Endothelial cell of umbilical vein (primary cell): Measurements from ENCODE around the gene GPNMB. TPM values are rescaled to one million over a fixed set of nuclear protein-coding genes. Genes with fewer than 3 reads are reported as not detected.

Experiments used
- BruUV-seq: library from RNA; stranded (reverse); fragments of 400-500 nt; replicated peaks from 2 replicates; lab custom pipeline; 2021; lab: Mats Ljungman, UMichigan
- CTCF ChIA-PET: fragments of 300-600, 350-600 bp; sonication (Branson Sonifier 250); formaldehyde crosslinking; loops from one replicate; lab custom pipeline; 2021; ENCODE audit warnings: antibody characterized with exemption, inconsistent platforms; lab: Charles Lee
- POLR2A ChIA-PET: fragments of 300-600, 350-600 bp; sonication (Branson Sonifier 250); formaldehyde crosslinking; loops from one replicate; lab custom pipeline; 2021; ENCODE audit warnings: antibody characterized with exemption, inconsistent platforms; lab: Charles Lee
- DNase-seq: peaks from one replicate; pipeline ENCODE4 v3.0.0-alpha.2; 2011; ENCODE audit warnings: low read depth, low spot score
- FAIRE-seq: peaks from 2 replicates; lab custom pipeline; 2011; peaks lifted over from hg19 to GRCh38; lab: Jason Lieb, UNC
- H2AFZ ChIP-seq: 2 replicates; pipeline ENCODE4 v1.6.0; 2012; ENCODE audit warnings: low read depth, low read length, control low read depth, inconsistent platforms
- H3K27ac ChIP-seq: 2 replicates; pipeline ENCODE4 v1.5.1; 2011; ENCODE audit warnings: low read depth, mild to moderate bottlenecking, control low read depth, low read length, moderate library complexity; ENCODE audit not compliant: insufficient read depth
- H3K27me3 ChIP-seq, 2 experiments: 2 replicates each; pipeline versions ENCODE4 v1.6.0 to v1.6.1; 2011; ENCODE audit warnings: low read length in 2 of 2, mixed read lengths in 1 of 2; ENCODE audit not compliant: control insufficient read depth in 2 of 2, insufficient read depth in 2 of 2
- H3K36me3 ChIP-seq, 2 experiments: 2 replicates in 1 of 2; 3 replicates in 1 of 2; pipeline ENCODE4 v1.5.1; 2011; ENCODE audit warnings: low read length in 2 of 2, mild to moderate bottlenecking in 1 of 2, moderate library complexity in 1 of 2; ENCODE audit not compliant: control insufficient read depth in 2 of 2, insufficient read depth in 2 of 2; ENCODE audit errors: extremely low read depth in 1 of 2
- H3K4me1 ChIP-seq: 3 replicates; pipeline ENCODE4 v1.5.1; 2011; ENCODE audit warnings: mild to moderate bottlenecking, low read length; ENCODE audit not compliant: control insufficient read depth, insufficient read depth; ENCODE audit errors: extremely low read depth
- H3K4me2 ChIP-seq: 2 replicates; pipeline ENCODE4 v1.6.1; 2011; ENCODE audit warnings: low read length, control low read depth, mixed read lengths; ENCODE audit not compliant: insufficient read depth
- H3K4me3 ChIP-seq, 3 experiments: fragments of 200-600 bp in 1 of 3; sonication (generic), shearing (Covaris generic) in 1 of 3; replicated peaks in 1 of 3; 2 replicates each; pipeline ENCODE4 v1.5.1; 2011 to 2016; ENCODE audit warnings: control low read depth in 3 of 3, low read length in 3 of 3, mild to moderate bottlenecking in 2 of 3, inconsistent platforms in 1 of 3, low read depth in 1 of 3, moderate library complexity in 1 of 3; ENCODE audit not compliant: insufficient read depth in 1 of 3
- H3K79me2 ChIP-seq: 2 replicates; pipeline ENCODE4 v1.6.0; 2012; ENCODE audit warnings: low read length, inconsistent platforms; ENCODE audit not compliant: control insufficient read depth, insufficient read depth
- H3K9ac ChIP-seq: replicated peaks from 2 replicates; pipeline ENCODE3; 2011; ENCODE audit warnings: low read length, control low read depth; ENCODE audit not compliant: insufficient read depth; ENCODE audit errors: extremely low read depth
- H3K9me1 ChIP-seq: replicated peaks from 3 replicates; pipeline ENCODE4 v1.6.0; 2011; ENCODE audit warnings: mild to moderate bottlenecking, low read length; ENCODE audit not compliant: control insufficient read depth, insufficient read depth; ENCODE audit errors: extremely low read depth
- H3K9me3 ChIP-seq: replicated peaks from 2 replicates; pipeline ENCODE4 v1.5.1; 2012; ENCODE audit warnings: low read length, inconsistent platforms; ENCODE audit not compliant: control insufficient read depth, insufficient read depth
- H4K20me1 ChIP-seq: replicated peaks from 2 replicates; pipeline ENCODE3; 2011; ENCODE audit warnings: mild to moderate bottlenecking, low read length; ENCODE audit not compliant: control insufficient read depth, insufficient read depth; ENCODE audit errors: extremely low read depth
- CTCF ChIP-seq, 2 donors: IDR thresholded peaks; 1 replicate in 1 of 2; 2 replicates in 1 of 2; pipeline ENCODE4 v1.5.1; 2011; ENCODE audit warnings: low read length in 2 of 2, mild to moderate bottlenecking in 2 of 2, moderate library complexity in 2 of 2, control low read depth in 1 of 2, inconsistent platforms in 1 of 2, low read depth in 1 of 2; ENCODE audit not compliant: insufficient read depth in 1 of 2; ENCODE audit errors: extremely low read depth in 1 of 2
- EZH2 ChIP-seq: IDR thresholded peaks from 2 replicates; pipeline ENCODE4 v1.6.1; 2012; ENCODE audit warnings: borderline replicate concordance, low read depth, mild to moderate bottlenecking, moderate library complexity, low read length, inconsistent platforms; ENCODE audit not compliant: severe bottlenecking
- FOS ChIP-seq: IDR thresholded peaks from 2 replicates; pipeline ENCODE4 v1.6.1; 2011; ENCODE audit warnings: mild to moderate bottlenecking, low read length, moderate library complexity, borderline replicate concordance; ENCODE audit not compliant: insufficient read depth
- GATA2 ChIP-seq: IDR thresholded peaks from 2 replicates; pipeline ENCODE4 v1.7.0; 2011; ENCODE audit warnings: low read depth, mild to moderate bottlenecking, moderate library complexity, mixed read lengths, low read length; ENCODE audit not compliant: insufficient read length, insufficient read depth
- JUN ChIP-seq: IDR thresholded peaks from 2 replicates; pipeline ENCODE4 v1.6.1; 2011; ENCODE audit warnings: borderline replicate concordance, low read depth; ENCODE audit not compliant: insufficient read length, insufficient read depth
- MAX ChIP-seq: IDR thresholded peaks from 2 replicates; pipeline ENCODE4 v1.6.1; 2011; ENCODE audit not compliant: insufficient read depth, insufficient read length
- MYC ChIP-seq: IDR thresholded peaks from one replicate; pipeline ENCODE4 v1.6.1; 2011; ENCODE audit warnings: mild to moderate bottlenecking, low read depth, low read length
- POLR2A ChIP-seq: IDR thresholded peaks from 2 replicates; pipeline ENCODE4 v1.6.1; 2012; ENCODE audit warnings: low read depth, mild to moderate bottlenecking, control low read depth, low read length
- POLR2AphosphoS5 ChIP-seq: IDR thresholded peaks from 2 replicates; pipeline ENCODE4 v1.6.1; 2012; ENCODE audit warnings: low read depth, mild to moderate bottlenecking, control low read depth, low read length, moderate library complexity; ENCODE audit not compliant: insufficient read depth
- dilution Hi-C: fragments of 300-500 bp; cut with MboI; formaldehyde crosslinking; loops from one replicate; pipeline ENCODE4 v1.15.0; 2019; ENCODE audit warnings: low sequenced_read_pairs; ENCODE audit not compliant: extremely low pct_ligation_motif_present
- intact Hi-C: fragments of 100-400 bp; cut with micrococcal nuclease; formaldehyde crosslinking; loops from one replicate; pipeline ENCODE4 v1.10.0; 2022
- polyA plus RNA-seq, 4 experiments: library from polyadenylated mRNA; depleted of rRNA in 3 of 4; stranded (reverse) in 3 of 4; unstranded in 1 of 4; fragments of >200 nt; gene quantifications; 2 replicates each; pipeline versions ENCODE4 v1.2.1 to v1.2.3, GENCODE V29; 2011 to 2012; ENCODE audit warnings: missing spikeins in 1 of 4
- total RNA-seq: library from RNA; stranded (reverse); gene quantifications from 2 replicates; pipeline ENCODE4 v1.2.3, GENCODE V29; 2021

GPNMB gene
- total and polyA plus RNA-seq, 2 donors (not counting 3 experiments of a cell fraction or from before 2014, with no cell fraction given) = 0.29 to 0.33 TPM

DNA sequence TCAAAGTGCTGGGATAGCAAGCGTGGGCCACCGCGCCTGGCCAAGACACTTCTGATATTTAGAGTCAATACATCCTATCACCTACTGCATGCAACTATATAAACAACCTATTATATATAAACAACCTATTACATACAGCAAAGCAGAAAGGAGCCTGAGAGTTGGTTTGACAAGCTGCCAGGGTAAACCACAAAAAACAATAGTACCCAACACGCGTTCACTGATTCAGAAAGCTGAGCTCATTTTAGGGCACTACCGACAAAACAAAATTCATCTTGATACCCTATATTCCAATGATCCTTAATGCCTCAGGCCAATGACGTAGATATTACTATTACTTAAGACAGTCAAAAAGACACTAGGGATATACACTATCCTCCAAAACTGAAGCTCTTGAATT is 68.8 kb downstream of the GPNMB start:
- intact Hi-C loops = no loop called here
- POLR2A ChIA-PET = no interaction called here
- no peaks in the 10 kb centered on the region for H3K9me1 ChIP-seq
- no peaks in the 10 kb centered on the region for H3K27me3 ChIP-seq
- peaks cover 31% of the 10 kb centered on the region for H3K79me2 ChIP-seq
- no peak for FAIRE-seq
- H3K9ac ChIP-seq = no peak overlapping the region
- H3K27ac ChIP-seq = no peak overlapping the region
- H3K9me3 ChIP-seq = no peaks in the 10 kb centered on the region
- no peak overlapping the region for H3K4me3 ChIP-seq
- no peak overlapping the region for H3K4me2 ChIP-seq
- peaks cover 19 to 35% of the 10 kb centered on the region in 2 experiments for H3K36me3 ChIP-seq
- H2AFZ ChIP-seq = no peak overlapping the region
- no TSS peak for BruUV-seq
- DNase-seq = peak; percentile 73
- CTCF ChIA-PET = interaction anchor here (0.8 to 2.0 kb wide), 6 partner anchors 20 to 148 kb away, joined by 3 to 7 read pairs (median 4); no protein-coding TSS in a partner anchor
- dilution Hi-C loops = no loop called here
- peaks cover 2% of the 10 kb centered on the region for H3K4me1 ChIP-seq
- peaks cover 3% of the 10 kb centered on the region for H4K20me1 ChIP-seq
- TF ChIP-seq POLR2AphosphoS5 = no peak
- TF ChIP-seq CTCF (IDR thresholded peaks at IDR 0.05; ENCODE audit: extremely low read depth in 1 of 2, insufficient read depth in 1 of 2, low read depth in 1 of 2, low read length in 2 of 2) = no peak
- TF ChIP-seq EZH2 = no peak
- TF ChIP-seq MYC = no peak
- no peak for TF ChIP-seq POLR2A
- TF ChIP-seq GATA2 = no peak
- no peak for TF ChIP-seq JUN
- TF ChIP-seq FOS = no peak
- TF ChIP-seq MAX = no peak

Other genes with a start within 250 kb of the GPNMB start
- 43.2 and 51.8 TPM in 2 replicates for gene HYCC1, start 232.6 kb upstream of the GPNMB start, total RNA-seq
- 9.5 and 14.5 TPM in 2 replicates for gene HYCC1, start 232.6 kb upstream of the GPNMB start, polyA plus RNA-seq
- gene KLHL7, start 141.0 kb upstream of the GPNMB start, total RNA-seq = 29.0 and 32.1 TPM in 2 replicates
- gene KLHL7, start 141.0 kb upstream of the GPNMB start, polyA plus RNA-seq = 13.7 and 21.3 TPM in 2 replicates
- gene NUP42, start 64.7 kb upstream of the GPNMB start, total RNA-seq = 38.6 and 40.0 TPM in 2 replicates
- gene NUP42, start 64.7 kb upstream of the GPNMB start, polyA plus RNA-seq = 31.5 and 34.3 TPM in 2 replicates
- 58.4 and 62.6 TPM in 2 replicates for gene MALSU1, start 52.6 kb downstream of the GPNMB start, total RNA-seq
- 53.4 and 68.0 TPM in 2 replicates for gene MALSU1, start 52.6 kb downstream of the GPNMB start, polyA plus RNA-seq
- gene IGF2BP3, start 223.7 kb downstream of the GPNMB start, total RNA-seq = 111 and 117 TPM in 2 replicates
- gene IGF2BP3, start 223.7 kb downstream of the GPNMB start, polyA plus RNA-seq = 30.7 and 41.2 TPM in 2 replicates